Astrocyte (in vitro differentiated cells and primary cell): ENCODE data around the gene AURKAIP1.

ENCODE experiments used
- EZH2 ChIP-seq: IDR thresholded peaks from 2 replicates; pipeline ENCODE4 v1.6.1; 2012; ENCODE audit warnings: mild to moderate bottlenecking, low read length, inconsistent platforms; ENCODE audit not compliant: insufficient read depth
- TF ChIP-seq, protein P1 (sequence below): IDR thresholded peaks from 2 replicates; pipeline ENCODE4 v1.5.1; 2011; ENCODE audit warnings: low read depth, mild to moderate bottlenecking, inconsistent platforms, low read length, moderate library complexity; ENCODE audit not compliant: insufficient read depth

GRCh38 chr1:1341549-1342021, 33.4 kb downstream of the AURKAIP1 start:
- TF ChIP-seq, protein P1, sequence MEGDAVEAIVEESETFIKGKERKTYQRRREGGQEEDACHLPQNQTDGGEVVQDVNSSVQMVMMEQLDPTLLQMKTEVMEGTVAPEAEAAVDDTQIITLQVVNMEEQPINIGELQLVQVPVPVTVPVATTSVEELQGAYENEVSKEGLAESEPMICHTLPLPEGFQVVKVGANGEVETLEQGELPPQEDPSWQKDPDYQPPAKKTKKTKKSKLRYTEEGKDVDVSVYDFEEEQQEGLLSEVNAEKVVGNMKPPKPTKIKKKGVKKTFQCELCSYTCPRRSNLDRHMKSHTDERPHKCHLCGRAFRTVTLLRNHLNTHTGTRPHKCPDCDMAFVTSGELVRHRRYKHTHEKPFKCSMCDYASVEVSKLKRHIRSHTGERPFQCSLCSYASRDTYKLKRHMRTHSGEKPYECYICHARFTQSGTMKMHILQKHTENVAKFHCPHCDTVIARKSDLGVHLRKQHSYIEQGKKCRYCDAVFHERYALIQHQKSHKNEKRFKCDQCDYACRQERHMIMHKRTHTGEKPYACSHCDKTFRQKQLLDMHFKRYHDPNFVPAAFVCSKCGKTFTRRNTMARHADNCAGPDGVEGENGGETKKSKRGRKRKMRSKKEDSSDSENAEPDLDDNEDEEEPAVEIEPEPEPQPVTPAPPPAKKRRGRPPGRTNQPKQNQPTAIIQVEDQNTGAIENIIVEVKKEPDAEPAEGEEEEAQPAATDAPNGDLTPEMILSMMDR, result no peak
- TF ChIP-seq EZH2, result no peak
